HepG2 (cell line): ENCODE measurements around the gene RNASE7. TPM values are rescaled to one million over a fixed set of nuclear protein-coding genes. Genes with fewer than 3 reads are reported as not detected.
A peak's percentile ranks its signal among the peaks of the same experiment; 100 is the strongest.

ENCODE experiments used
- ATF7 ChIP-seq, 2 experiments: fragments of 450-650 bp in 1 of 2; sonication (generic) in 1 of 2; formaldehyde crosslinking in 1 of 2; IDR thresholded peaks; 2 replicates each; pipeline versions ENCODE4 v1.4.0 to v1.6.1; 2016 to 2020; ENCODE audit warnings: antibody characterized with exemption in 1 of 2, mild to moderate bottlenecking in 1 of 2, missing genetic modification reagents in 1 of 2
- CC2D1A ChIP-seq: sonication (generic); formaldehyde crosslinking; IDR thresholded peaks from 2 replicates; pipeline ENCODE4 v1.8.1; 2023; ENCODE audit warnings: mild to moderate bottlenecking, missing genetic modification reagents
- DPF2 ChIP-seq: sonication (generic); formaldehyde crosslinking; IDR thresholded peaks from 2 replicates; pipeline ENCODE4 v1.4.0; 2020; ENCODE audit warnings: mild to moderate bottlenecking, low read depth, missing genetic modification reagents, borderline replicate concordance
- FOXK1 ChIP-seq: sonication (generic); formaldehyde crosslinking; IDR thresholded peaks from 2 replicates; pipeline ENCODE4 v1.4.0; 2020; ENCODE audit warnings: low read depth, missing genetic modification reagents, borderline replicate concordance
- MBD4 ChIP-seq: IDR thresholded peaks from 2 replicates; pipeline ENCODE4 v1.6.1; 2012; ENCODE audit warnings: low read length, inconsistent platforms, borderline replicate concordance
- RCOR2 ChIP-seq: IDR thresholded peaks from 2 replicates; pipeline ENCODE4 v1.6.1; 2016; ENCODE audit warnings: missing biosample characterization, missing genetic modification reagents
- SETDB1 ChIP-seq: sonication (generic); formaldehyde crosslinking; IDR thresholded peaks from 2 replicates; pipeline ENCODE4 v1.5.1; 2020; ENCODE audit warnings: missing genetic modification reagents, mild to moderate bottlenecking, borderline replicate concordance
- SIX1 ChIP-seq: sonication (generic); formaldehyde crosslinking; IDR thresholded peaks from 2 replicates; pipeline ENCODE4 v1.4.0; 2020; ENCODE audit warnings: missing genetic modification reagents, borderline replicate concordance
- SMAD1 ChIP-seq: sonication (generic); formaldehyde crosslinking; IDR thresholded peaks from 2 replicates; pipeline ENCODE4 v1.4.0; 2020; ENCODE audit warnings: missing genetic modification reagents, low read depth, mild to moderate bottlenecking, borderline replicate concordance
- TEAD2 ChIP-seq: sonication (generic); formaldehyde crosslinking; IDR thresholded peaks from 2 replicates; pipeline ENCODE4 v1.9.0; 2021; ENCODE audit warnings: missing genetic modification reagents
- ZNF232 ChIP-seq: sonication (generic); formaldehyde crosslinking; IDR thresholded peaks from 2 replicates; pipeline ENCODE4 v1.4.0; 2020; ENCODE audit warnings: missing genetic modification reagents, borderline replicate concordance
- ZNF496 ChIP-seq: sonication (generic); formaldehyde crosslinking; IDR thresholded peaks from 2 replicates; pipeline ENCODE4 v1.8.1; 2023; ENCODE audit warnings: mild to moderate bottlenecking, moderate library complexity, missing genetic modification reagents; ENCODE audit not compliant: insufficient replicate concordance
- ZNF543 ChIP-seq: sonication (generic); formaldehyde crosslinking; IDR thresholded peaks from 2 replicates; pipeline ENCODE4 v1.4.0; 2020; ENCODE audit warnings: mild to moderate bottlenecking, missing genetic modification reagents
- ZNF563 ChIP-seq: sonication (generic); formaldehyde crosslinking; IDR thresholded peaks from 2 replicates; pipeline ENCODE4 v1.8.0; 2022; ENCODE audit warnings: mild to moderate bottlenecking, moderate library complexity, missing genetic modification reagents
- ZNF780A ChIP-seq: sonication (generic); formaldehyde crosslinking; IDR thresholded peaks from 2 replicates; pipeline ENCODE4 v1.8.0; 2022; ENCODE audit warnings: mild to moderate bottlenecking, missing genetic modification reagents, moderate library complexity
- ZNF781 ChIP-seq: sonication (generic); formaldehyde crosslinking; IDR thresholded peaks from 2 replicates; pipeline ENCODE4 v1.5.1; 2020; ENCODE audit warnings: borderline replicate concordance, mild to moderate bottlenecking, missing genetic modification reagents; ENCODE audit errors: not compliant biosample characterization
- ZNF816 ChIP-seq: sonication (generic); formaldehyde crosslinking; IDR thresholded peaks from 2 replicates; pipeline ENCODE4 v1.8.0; 2022; ENCODE audit warnings: missing genetic modification reagents, mild to moderate bottlenecking, borderline replicate concordance
- polyA plus RNA-seq, 8 experiments: library from polyadenylated mRNA; depleted of rRNA in 3 of 8; stranded (reverse) in 7 of 8; unstranded in 1 of 8; fragments of >200 nt; fragmentation: Illumina TruSeq in 4 of 8; extraction: Trizol in 4 of 8; gene quantifications; 2 replicates each; pipeline versions ENCODE4 v1.2.1 to v1.2.3, GENCODE V29; 2011 to 2016; ENCODE audit warnings: low read depth in 4 of 8, missing spikeins in 1 of 8, mixed read lengths in 1 of 8; ENCODE audit not compliant: insufficient read depth in 1 of 8
- total RNA-seq, 5 experiments: library from RNA; depleted of rRNA; stranded (reverse); fragments of >200 nt; fragmentation: Illumina TruSeq; extraction: Trizol; gene quantifications; 2 replicates each; pipeline ENCODE4 v1.2.3, GENCODE V29; 2016; ENCODE audit warnings: low read depth in 1 of 5
- TF ChIP-seq, protein P1 (sequence below): sonication (generic); formaldehyde crosslinking; IDR thresholded peaks from 2 replicates; pipeline ENCODE4 v1.4.0; 2020; ENCODE audit warnings: missing genetic modification reagents
- TF ChIP-seq, protein P2 (sequence below): sonication (generic); formaldehyde crosslinking; IDR thresholded peaks from 2 replicates; pipeline ENCODE4 v1.5.1; 2020; ENCODE audit warnings: mild to moderate bottlenecking, missing genetic modification reagents, moderate library complexity

The RNASE7 gene
- total and polyA plus RNA-seq, 2 of the 13 experiments (the other 11 are each of a cell fraction or from before 2014, with no cell fraction given), result 0.04 TPM; not detected in 1

DNA sequence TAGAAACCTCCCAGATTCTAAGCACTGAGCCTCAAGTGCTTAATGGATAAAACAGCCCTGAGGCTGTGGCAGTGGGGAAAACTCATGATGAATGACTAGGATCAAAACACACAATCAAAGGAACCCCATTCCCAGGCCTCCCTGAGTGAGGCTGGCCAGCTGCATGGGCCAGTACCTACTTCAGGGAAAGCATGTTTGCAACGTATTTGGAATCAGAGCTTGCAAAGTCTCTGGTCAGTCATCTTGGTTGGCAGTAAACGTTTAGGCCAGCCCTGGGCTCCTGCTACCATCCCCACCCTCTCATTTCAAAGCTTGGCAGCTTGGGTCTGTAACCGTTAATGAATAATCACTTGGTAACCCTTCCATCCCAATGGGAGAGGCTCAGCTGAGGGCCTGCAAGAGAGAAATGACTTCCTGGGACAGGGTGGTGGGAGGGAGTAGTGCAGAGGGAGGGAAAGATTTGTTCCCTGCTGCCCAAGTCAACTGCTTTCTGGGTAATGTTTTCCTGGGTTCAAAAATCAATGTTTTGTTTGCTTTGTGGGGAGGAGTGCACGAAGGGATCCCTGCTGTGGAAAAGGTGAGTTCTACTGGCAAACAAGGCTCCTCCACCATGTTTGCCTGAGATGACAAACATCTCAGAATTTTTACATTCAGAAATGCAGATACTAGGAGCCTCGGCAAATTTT is 13.4 kb downstream of the RNASE7 start (continued):
- no peak for TF ChIP-seq ZNF780A (CRISPR knock-in tag)
- no peak for TF ChIP-seq ATF7 (IDR thresholded peaks at IDR 0.05)
- TF ChIP-seq ATF7 (CRISPR knock-in tag; IDR thresholded peaks at IDR 0.05), result peak; percentile 76
- TF ChIP-seq ZNF496 (CRISPR knock-in tag), result no peak
- no peak for TF ChIP-seq ZNF816 (CRISPR knock-in tag)
- no peak for TF ChIP-seq TEAD2
- no peak; the same call in 1 of the 2 replicates for TF ChIP-seq FOXK1
- TF ChIP-seq ZNF232 (CRISPR knock-in tag), result 0 out of 2 replicates have a peak, but pooled peaks have one; percentile 73
- TF ChIP-seq SMAD1 (CRISPR knock-in tag), result peak; percentile 71; the same call in 1 of the 2 replicates
- TF ChIP-seq ZNF563 (CRISPR knock-in tag), result 0 out of 2 replicates have a peak, but pooled peaks have one; percentile 61
- peak; percentile 80 for TF ChIP-seq ZNF781
- peak; percentile 29; the same call in 1 of the 2 replicates for TF ChIP-seq MBD4
- no peak for TF ChIP-seq SIX1
- peak; percentile 93 for TF ChIP-seq RCOR2 (CRISPR knock-in tag)
- TF ChIP-seq, protein P1, sequence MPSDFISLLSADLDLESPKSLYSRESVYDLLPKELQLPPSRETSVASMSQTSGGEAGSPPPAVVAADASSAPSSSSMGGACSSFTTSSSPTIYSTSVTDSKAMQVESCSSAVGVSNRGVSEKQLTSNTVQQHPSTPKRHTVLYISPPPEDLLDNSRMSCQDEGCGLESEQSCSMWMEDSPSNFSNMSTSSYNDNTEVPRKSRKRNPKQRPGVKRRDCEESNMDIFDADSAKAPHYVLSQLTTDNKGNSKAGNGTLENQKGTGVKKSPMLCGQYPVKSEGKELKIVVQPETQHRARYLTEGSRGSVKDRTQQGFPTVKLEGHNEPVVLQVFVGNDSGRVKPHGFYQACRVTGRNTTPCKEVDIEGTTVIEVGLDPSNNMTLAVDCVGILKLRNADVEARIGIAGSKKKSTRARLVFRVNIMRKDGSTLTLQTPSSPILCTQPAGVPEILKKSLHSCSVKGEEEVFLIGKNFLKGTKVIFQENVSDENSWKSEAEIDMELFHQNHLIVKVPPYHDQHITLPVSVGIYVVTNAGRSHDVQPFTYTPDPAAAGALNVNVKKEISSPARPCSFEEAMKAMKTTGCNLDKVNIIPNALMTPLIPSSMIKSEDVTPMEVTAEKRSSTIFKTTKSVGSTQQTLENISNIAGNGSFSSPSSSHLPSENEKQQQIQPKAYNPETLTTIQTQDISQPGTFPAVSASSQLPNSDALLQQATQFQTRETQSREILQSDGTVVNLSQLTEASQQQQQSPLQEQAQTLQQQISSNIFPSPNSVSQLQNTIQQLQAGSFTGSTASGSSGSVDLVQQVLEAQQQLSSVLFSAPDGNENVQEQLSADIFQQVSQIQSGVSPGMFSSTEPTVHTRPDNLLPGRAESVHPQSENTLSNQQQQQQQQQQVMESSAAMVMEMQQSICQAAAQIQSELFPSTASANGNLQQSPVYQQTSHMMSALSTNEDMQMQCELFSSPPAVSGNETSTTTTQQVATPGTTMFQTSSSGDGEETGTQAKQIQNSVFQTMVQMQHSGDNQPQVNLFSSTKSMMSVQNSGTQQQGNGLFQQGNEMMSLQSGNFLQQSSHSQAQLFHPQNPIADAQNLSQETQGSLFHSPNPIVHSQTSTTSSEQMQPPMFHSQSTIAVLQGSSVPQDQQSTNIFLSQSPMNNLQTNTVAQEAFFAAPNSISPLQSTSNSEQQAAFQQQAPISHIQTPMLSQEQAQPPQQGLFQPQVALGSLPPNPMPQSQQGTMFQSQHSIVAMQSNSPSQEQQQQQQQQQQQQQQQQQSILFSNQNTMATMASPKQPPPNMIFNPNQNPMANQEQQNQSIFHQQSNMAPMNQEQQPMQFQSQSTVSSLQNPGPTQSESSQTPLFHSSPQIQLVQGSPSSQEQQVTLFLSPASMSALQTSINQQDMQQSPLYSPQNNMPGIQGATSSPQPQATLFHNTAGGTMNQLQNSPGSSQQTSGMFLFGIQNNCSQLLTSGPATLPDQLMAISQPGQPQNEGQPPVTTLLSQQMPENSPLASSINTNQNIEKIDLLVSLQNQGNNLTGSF (CRISPR knock-in tag), result peak; percentile 72; the same call in 1 of the 2 replicates
- no peak for TF ChIP-seq SETDB1 (CRISPR knock-in tag)
- TF ChIP-seq ZNF543 (CRISPR knock-in tag), result 0 out of 2 replicates have a peak, but pooled peaks have one; percentile 22
- TF ChIP-seq, protein P2, sequence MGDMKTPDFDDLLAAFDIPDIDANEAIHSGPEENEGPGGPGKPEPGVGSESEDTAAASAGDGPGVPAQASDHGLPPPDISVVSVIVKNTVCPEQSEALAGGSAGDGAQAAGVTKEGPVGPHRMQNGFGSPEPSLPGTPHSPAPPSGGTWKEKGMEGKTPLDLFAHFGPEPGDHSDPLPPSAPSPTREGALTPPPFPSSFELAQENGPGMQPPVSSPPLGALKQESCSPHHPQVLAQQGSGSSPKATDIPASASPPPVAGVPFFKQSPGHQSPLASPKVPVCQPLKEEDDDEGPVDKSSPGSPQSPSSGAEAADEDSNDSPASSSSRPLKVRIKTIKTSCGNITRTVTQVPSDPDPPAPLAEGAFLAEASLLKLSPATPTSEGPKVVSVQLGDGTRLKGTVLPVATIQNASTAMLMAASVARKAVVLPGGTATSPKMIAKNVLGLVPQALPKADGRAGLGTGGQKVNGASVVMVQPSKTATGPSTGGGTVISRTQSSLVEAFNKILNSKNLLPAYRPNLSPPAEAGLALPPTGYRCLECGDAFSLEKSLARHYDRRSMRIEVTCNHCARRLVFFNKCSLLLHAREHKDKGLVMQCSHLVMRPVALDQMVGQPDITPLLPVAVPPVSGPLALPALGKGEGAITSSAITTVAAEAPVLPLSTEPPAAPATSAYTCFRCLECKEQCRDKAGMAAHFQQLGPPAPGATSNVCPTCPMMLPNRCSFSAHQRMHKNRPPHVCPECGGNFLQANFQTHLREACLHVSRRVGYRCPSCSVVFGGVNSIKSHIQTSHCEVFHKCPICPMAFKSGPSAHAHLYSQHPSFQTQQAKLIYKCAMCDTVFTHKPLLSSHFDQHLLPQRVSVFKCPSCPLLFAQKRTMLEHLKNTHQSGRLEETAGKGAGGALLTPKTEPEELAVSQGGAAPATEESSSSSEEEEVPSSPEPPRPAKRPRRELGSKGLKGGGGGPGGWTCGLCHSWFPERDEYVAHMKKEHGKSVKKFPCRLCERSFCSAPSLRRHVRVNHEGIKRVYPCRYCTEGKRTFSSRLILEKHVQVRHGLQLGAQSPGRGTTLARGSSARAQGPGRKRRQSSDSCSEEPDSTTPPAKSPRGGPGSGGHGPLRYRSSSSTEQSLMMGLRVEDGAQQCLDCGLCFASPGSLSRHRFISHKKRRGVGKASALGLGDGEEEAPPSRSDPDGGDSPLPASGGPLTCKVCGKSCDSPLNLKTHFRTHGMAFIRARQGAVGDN (CRISPR knock-in tag), result peak; percentile 41; the same call in 1 of the 2 replicates
- TF ChIP-seq CC2D1A (CRISPR knock-in tag), result 0 out of 2 replicates have a peak, but pooled peaks have one; percentile 36
- TF ChIP-seq DPF2, result peak; percentile 48; the same call in 1 of the 2 replicates
